ENCODE results near the gene SRRM1. TPM values are rescaled to one million over a fixed set of nuclear protein-coding genes. Genes with fewer than 3 reads are reported as not detected.

The SRRM1 gene
- total RNA-seq, 1 experiment from 2014 or later: 290 TPM

DNA sequence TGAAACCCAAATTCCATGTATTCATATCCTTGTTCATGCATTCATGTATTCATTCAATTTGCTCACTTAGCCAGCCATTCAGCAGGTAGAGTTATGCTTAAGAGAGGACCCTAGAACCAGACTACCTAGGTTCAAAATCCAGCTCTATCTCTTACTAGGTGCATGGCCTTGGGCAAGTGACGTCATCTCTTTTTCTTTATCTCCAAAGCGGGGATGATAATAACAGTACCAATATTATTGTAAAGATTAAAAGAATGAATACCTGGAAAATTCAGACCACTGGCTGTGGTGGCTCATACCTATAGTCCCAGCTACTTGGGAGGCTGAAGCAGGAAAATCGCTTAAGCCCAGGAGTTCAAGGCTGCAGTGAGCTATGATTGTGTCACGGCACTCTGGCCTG is 68.2 kb downstream of the SRRM1 start:
- Histone ChIP-seq H3K79me2 (ENCODE audit: insufficient read depth, low read length) (no peaks in the 10 kb centered on the region), H3K14ac (ENCODE audit: insufficient read depth, low read length) (no peak overlapping the region), H3K56ac (ENCODE audit: insufficient read length, low read depth, low read length) (no peak overlapping the region), H4K20me1 (ENCODE audit: control insufficient read depth, insufficient read depth, insufficient read length) (no peaks in the 10 kb centered on the region), H4K8ac (replicated peaks; ENCODE audit: insufficient read length, low read depth, low read length) (no peak overlapping the region), H2BK5ac (ENCODE audit: insufficient read length, low read length) (no peak overlapping the region), H2BK15ac (ENCODE audit: low read depth, low read length) (no peak overlapping the region), H2BK12ac (ENCODE audit: insufficient read length, low read depth, low read length) (no peak overlapping the region), H3K9me3 (ENCODE audit: control insufficient read depth, low read depth, low read length) (no peaks in the 10 kb centered on the region), H3K18ac (ENCODE audit: insufficient read length, low read depth, low read length) (no peak overlapping the region), H4K5ac (ENCODE audit: insufficient read length, low read depth, low read length) (no peak overlapping the region), H3K4me1 (ENCODE audit: insufficient read depth, low read length) (no peaks in the 10 kb centered on the region), H3K79me1 (ENCODE audit: insufficient read depth, low read depth, low read length, poor library complexity, severe bottlenecking) (no peaks in the 10 kb centered on the region), H2AFZ (ENCODE audit: low read length) (no peak overlapping the region), H3K9ac (ENCODE audit: extremely low read depth, insufficient read length, low read length) (no peak overlapping the region), H3K4me2 (ENCODE audit: insufficient read depth, insufficient read length, low read length) (no peak overlapping the region), H3K4ac (ENCODE audit: low read depth, low read length) (no peak overlapping the region), H3K27ac (ENCODE audit: insufficient read length, low read depth, low read length) (no peak overlapping the region), H3K27me3 (ENCODE audit: insufficient read depth, low read length) (no peaks in the 10 kb centered on the region), H3K23me2 (ENCODE audit: insufficient read length, low read depth, low read length, poor library complexity, severe bottlenecking) (no peaks in the 10 kb centered on the region), H3K23ac (ENCODE audit: insufficient read length, low read depth, low read length) (no peak overlapping the region), H2BK120ac (ENCODE audit: low read depth, low read length, poor library complexity, severe bottlenecking) (no peak overlapping the region), H2AK5ac (ENCODE audit: insufficient read length, low read length) (no peak overlapping the region), H4K91ac (ENCODE audit: insufficient read length, low read depth, low read length) (no peak overlapping the region), H3T11ph (ENCODE audit: low read length) (no peak overlapping the region), H2BK20ac (ENCODE audit: low read depth, low read length, poor library complexity, severe bottlenecking) (no peak overlapping the region)
- H3K9me3 Mint-ChIP-seq: no peaks in the 10 kb centered on the region; a peak in 1 of 5 replicates
- H3K27me3 Mint-ChIP-seq (ENCODE audit: low read depth): peaks cover 2% of the 10 kb centered on the region; the same call in 1 of the 2 replicates
- no CpG with 5 or more reads among the region's 4 CpGs for WGBS (ENCODE audit: extremely low coverage, insufficient read length, low lambda C conversion rate)
- TF ChIP-seq, protein P1, sequence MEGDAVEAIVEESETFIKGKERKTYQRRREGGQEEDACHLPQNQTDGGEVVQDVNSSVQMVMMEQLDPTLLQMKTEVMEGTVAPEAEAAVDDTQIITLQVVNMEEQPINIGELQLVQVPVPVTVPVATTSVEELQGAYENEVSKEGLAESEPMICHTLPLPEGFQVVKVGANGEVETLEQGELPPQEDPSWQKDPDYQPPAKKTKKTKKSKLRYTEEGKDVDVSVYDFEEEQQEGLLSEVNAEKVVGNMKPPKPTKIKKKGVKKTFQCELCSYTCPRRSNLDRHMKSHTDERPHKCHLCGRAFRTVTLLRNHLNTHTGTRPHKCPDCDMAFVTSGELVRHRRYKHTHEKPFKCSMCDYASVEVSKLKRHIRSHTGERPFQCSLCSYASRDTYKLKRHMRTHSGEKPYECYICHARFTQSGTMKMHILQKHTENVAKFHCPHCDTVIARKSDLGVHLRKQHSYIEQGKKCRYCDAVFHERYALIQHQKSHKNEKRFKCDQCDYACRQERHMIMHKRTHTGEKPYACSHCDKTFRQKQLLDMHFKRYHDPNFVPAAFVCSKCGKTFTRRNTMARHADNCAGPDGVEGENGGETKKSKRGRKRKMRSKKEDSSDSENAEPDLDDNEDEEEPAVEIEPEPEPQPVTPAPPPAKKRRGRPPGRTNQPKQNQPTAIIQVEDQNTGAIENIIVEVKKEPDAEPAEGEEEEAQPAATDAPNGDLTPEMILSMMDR (conservative IDR thresholded peaks at IDR 0.05): no peak
- no peak for DNase-seq
- no peaks in the 10 kb centered on the region for H3K4me1 Mint-ChIP-seq
- no peak overlapping the region for H3K4me3 Mint-ChIP-seq
- no peaks in the 10 kb centered on the region; a peak in 1 of 7 replicates for H3K36me3 Mint-ChIP-seq (ENCODE audit: insufficient read depth in 1 of 3, low read depth in 3 of 3)
- H3K27ac Mint-ChIP-seq: no peak overlapping the region
